NCI-H226 (cell line): ENCODE measurements around the gene NMT2.

Source experiments
- DNase-seq: peaks from one replicate; pipeline ENCODE4 v3.0.0-alpha.2; 2015

Gene NMT2

DNA sequence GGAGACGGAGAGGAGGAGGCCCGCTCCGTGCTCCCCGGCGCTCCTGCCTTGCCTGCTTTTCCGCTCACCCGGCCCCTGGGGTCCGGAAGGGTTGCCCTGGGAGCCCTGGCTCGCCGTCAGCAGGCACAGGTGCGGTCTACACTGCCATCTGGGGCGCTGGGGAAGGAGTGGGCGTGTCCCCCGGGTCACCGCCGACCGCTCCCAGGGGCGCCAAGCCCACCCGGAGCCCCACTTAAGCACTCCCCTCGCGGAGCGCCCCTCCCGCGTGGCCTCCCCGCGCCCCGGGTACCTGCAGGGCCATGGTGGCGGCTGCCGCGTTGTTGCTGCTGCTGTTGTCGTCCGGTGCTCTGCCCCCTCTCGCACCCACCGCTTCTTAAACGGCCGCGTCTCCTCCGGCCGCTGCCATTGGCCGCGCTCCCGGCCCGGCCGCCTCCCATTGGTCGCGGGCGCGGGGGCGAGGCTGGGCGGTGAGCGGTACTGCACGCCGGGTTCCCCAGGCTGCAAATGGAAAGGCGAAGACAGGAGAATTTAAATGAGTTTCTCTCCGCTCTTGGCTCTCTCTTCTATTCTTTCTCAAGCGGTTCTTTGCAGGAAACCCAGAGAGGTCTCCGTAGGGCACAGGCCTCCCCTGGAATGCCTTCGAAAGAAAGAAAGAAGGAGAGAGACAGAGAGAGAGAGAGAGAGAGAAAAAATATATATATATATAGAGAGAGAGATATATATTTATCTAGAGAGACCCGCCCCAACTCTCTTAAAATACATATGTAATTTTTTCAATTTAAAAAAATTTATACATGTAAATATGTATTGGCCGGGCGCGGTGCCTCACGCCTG is 79.8 kb downstream of the NMT2 start, which contains the start of gene ACBD7:
Gene ACBD7 (minus strand): TSS at position 349 of the 834 bp plus-strand sequence. CDS start 48 bp downstream, at position 301.
- DNase-seq: peak; percentile 87

GRCh38 chr10:15084502-15084922 is 84.0 kb downstream of the NMT2 start:
- peak; percentile 99 for DNase-seq

DNA sequence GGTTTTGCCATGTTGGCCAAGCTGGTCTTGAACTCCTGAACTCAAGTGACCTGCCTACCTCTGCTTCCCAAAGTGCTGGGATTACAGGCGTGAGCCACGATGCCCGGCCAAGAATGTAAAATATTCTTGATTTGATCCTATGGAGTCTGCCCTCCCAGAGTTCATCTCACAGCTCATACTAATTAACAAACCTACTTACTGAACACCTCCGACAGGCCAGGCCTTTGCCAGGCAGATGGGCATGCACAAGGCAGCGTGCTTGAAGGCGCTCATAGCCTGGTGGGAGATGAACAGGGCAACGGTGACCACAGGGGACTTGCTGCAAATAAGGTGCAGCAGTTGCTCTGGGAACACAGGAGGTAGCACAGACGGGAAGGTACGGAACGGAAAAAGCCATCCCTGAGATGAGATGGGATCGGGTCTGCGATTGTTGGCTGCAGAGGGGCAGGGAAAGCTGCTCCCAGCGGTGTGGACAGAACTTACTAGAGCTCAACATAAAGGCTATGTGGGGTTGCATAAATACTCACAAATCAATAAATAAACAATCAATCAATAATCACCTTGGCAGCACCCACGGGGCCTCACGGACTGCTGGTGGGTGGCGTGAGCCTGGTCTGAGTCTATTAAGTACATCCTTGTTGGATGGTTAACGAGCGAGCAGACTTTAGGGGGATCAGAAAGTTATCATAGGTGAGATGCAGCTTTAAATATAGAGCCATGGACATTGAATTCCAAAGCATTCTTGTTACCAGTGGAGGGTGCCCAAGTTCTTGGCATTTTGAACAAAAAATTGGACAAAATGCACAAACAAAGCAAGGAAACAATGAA is 84.6 kb downstream of the NMT2 start:
- no peak for DNase-seq

DNA sequence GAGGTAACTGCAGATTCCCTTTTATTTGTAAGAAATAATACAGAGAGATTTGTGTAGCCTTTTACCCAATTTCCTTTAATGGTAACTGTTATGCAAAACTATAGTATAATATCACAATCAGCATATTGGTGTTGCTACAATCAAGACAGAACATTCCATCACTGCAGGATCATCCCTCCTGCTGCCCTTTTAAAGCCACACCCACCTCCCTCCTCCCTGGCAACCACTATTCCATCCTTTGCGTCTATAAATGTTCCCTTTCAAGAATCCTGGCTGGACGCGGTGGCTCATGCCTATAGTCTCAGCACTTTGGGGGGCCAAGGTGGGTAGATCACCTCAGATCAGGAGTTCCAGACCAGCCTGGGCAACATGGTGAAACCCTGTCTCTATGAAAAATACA is 93.1 kb downstream of the NMT2 start:
- no peak for DNase-seq

DNA sequence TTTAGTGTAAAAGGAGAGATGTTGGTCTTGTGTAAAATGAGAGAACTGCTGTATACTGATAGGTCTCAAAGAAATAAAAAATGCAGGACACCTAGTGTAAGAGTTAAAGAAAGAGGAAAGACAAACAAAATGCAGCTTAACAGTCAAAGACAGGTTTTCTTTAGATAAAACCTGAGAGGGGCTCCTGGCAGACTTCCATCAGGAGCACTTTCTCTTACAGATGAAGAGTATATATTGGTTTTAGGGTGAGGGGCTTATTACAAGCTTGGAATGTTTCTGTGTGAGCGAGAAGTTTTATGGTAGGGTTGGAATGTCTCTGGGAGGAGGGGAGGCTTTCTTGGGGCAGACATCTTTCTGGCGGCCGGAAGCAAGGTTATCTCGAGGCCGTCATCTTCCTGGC is 96.1 kb downstream of the NMT2 start:
- DNase-seq: no peak

- DNase-seq: no peak
These were observed 99.3 kb downstream of the NMT2 start for GRCh38 chr10:15069230-15069629.

- DNase-seq: peak; percentile 32
These were observed 99.7 kb downstream of the NMT2 start for GRCh38 chr10:15068802-15069201.

DNA sequence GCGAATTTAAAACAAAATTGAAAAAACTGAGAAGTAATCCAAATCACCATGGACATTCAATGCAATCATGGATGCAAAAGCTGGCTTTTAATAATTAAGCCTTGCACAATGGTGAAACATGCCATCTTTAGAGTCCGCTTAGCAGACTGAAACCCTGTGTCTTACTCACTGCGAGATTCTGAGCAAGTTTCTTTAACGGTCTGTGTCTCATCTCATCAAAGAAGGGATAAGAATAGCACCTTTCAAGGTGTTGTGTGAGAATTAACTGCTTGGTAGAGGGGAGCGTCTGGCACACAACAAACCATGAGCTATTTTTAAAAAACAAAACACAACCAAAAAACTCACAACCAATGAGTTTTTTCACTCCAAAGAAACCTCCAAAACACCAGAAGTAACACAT is 101.3 kb downstream of the NMT2 start:
- DNase-seq: no peak

- DNase-seq: no peak
These were observed 107.9 kb downstream of the NMT2 start for GRCh38 chr10:15060638-15061037.

GRCh38 chr10:15059914-15060313 is 108.6 kb downstream of the NMT2 start:
- no peak for DNase-seq

DNA sequence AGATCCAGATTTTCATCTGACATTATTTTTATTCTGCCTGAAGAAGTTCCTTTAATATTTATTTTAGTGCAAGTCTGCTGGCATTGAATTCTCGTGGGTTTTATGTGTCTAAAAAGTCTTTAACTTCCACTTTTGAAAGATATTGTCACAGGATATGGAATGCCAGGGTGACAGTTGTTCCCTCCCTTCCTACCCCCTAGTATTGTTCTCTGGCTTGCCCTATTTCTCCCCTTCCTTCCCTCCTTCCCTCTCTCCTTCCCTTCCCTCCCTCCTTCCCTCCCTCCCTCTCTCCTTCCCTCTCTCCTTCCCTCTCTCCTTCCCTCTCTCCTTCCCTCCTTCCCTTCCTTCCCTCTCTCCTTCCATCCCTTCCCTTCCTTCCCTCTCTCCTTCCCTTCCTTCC is 109.8 kb downstream of the NMT2 start:
- no peak for DNase-seq
